Stimulated activated CD4-positive, alpha-beta T cell treated with anti-CD3 and anti-CD28 coated beads, Interleukin-12 subunit alpha, Interleukin-12 subunit beta, amount 100 ng/mL, for 4 hours (primary cell): ENCODE data around the gene ANO6.
"Not testable (repeated sequence)": the region's sequence is repeated elsewhere in the genome, so short reads cannot be mapped to it uniquely, and the experiment has no call there.

Source experiments
- DNase-seq: peaks from one replicate; pipeline ENCODE4 v3.0.0-alpha.2; 2020

The ANO6 gene

GRCh38 chr12:45353944-45354343 lies 138.0 kb downstream of the ANO6 start:
- DNase-seq, result no peak

- no peak for DNase-seq
Measured at GRCh38 chr12:45354399-45354798, 138.5 kb downstream of the ANO6 start.

GRCh38 chr12:45355730-45356129 lies 139.8 kb downstream of the ANO6 start:
- DNase-seq, result no peak

GRCh38 chr12:45356822-45357538 lies 141.1 kb downstream of the ANO6 start:
- DNase-seq, result no peak

- DNase-seq, result no peak
Measured at GRCh38 chr12:45357539-45358417, 141.9 kb downstream of the ANO6 start.

GRCh38 chr12:45362291-45362690 lies 146.4 kb downstream of the ANO6 start:
- no peak for DNase-seq

GRCh38 chr12:45363903-45364302 lies 148.0 kb downstream of the ANO6 start:
- DNase-seq, result no peak

GRCh38 chr12:45368841-45369489 lies 153.1 kb downstream of the ANO6 start:
- DNase-seq, result no peak

GRCh38 chr12:45377815-45378214 lies 161.9 kb downstream of the ANO6 start:
- DNase-seq, result no peak

- DNase-seq, result no peak
Measured at GRCh38 chr12:45379261-45379660, 163.4 kb downstream of the ANO6 start.

GRCh38 chr12:45381351-45381750 lies 165.5 kb downstream of the ANO6 start:
- no peak for DNase-seq

- DNase-seq, result no peak
Measured at GRCh38 chr12:45388545-45388944, 172.7 kb downstream of the ANO6 start.

GRCh38 chr12:45389426-45389825 lies 173.5 kb downstream of the ANO6 start:
- DNase-seq, result no peak

GRCh38 chr12:45397499-45397898 lies 181.6 kb downstream of the ANO6 start:
- not testable (repeated sequence) for DNase-seq

- DNase-seq, result no peak
Measured at GRCh38 chr12:45398552-45398951, 182.7 kb downstream of the ANO6 start.

GRCh38 chr12:45400991-45401390 lies 185.1 kb downstream of the ANO6 start:
- no peak for DNase-seq

GRCh38 chr12:45402288-45402687 lies 186.4 kb downstream of the ANO6 start:
- no peak for DNase-seq

GRCh38 chr12:45406988-45407850 lies 191.3 kb downstream of the ANO6 start:
- no peak for DNase-seq

- DNase-seq, result no peak
Measured at GRCh38 chr12:45407981-45408728, 192.3 kb downstream of the ANO6 start.

GRCh38 chr12:45408729-45409114 lies 192.8 kb downstream of the ANO6 start:
- no peak for DNase-seq

GRCh38 chr12:45409966-45410365 lies 194.1 kb downstream of the ANO6 start:
- DNase-seq, result no peak

GRCh38 chr12:45411626-45412025 lies 195.7 kb downstream of the ANO6 start:
- no peak for DNase-seq
